ENCODE data around the gene NR0B2. TPM values are rescaled to one million over a fixed set of nuclear protein-coding genes. Genes with fewer than 3 reads are reported as not detected.
A peak's percentile ranks its signal among the peaks of the same experiment; 100 is the strongest.

NR0B2 gene
- polyA plus RNA-seq, 1 experiment = not detected

- Histone ChIP-seq H3K27me3 (ENCODE audit: control insufficient read depth, insufficient read depth, low read length) (no peaks in the 10 kb centered on the region), H3K4me3 (ENCODE audit: low read depth, low read length) (peak overlapping the region; percentile 86), H3K27ac (ENCODE audit: low read depth, low read length) (no peak overlapping the region), H3K9me3 (ENCODE audit: control insufficient read depth, insufficient read depth, low read length) (peaks cover 3% of the 10 kb centered on the region; the same call in 1 of the 2 replicates)
- TF ChIP-seq CTCF (IDR thresholded peaks at IDR 0.05; ENCODE audit: low read depth, low read length) = no peak
- no peak for DNase-seq (ENCODE audit: low read depth, low spot score)
- CTCF ChIA-PET = no interaction called here
- POLR2A ChIA-PET = no interaction called here
Measured at GRCh38 chr1:26922901-26923300, 9.1 kb upstream of the NR0B2 start.

GRCh38 chr1:26922431-26922729 lies 8.6 kb upstream of the NR0B2 start:
- Histone ChIP-seq H3K27ac (ENCODE audit: low read depth, low read length) (no peak overlapping the region), H3K4me3 (ENCODE audit: low read depth, low read length) (peak overlapping the region; percentile 86), H3K27me3 (ENCODE audit: control insufficient read depth, insufficient read depth, low read length) (no peaks in the 10 kb centered on the region), H3K9me3 (ENCODE audit: control insufficient read depth, insufficient read depth, low read length) (peaks cover 3% of the 10 kb centered on the region; the same call in 1 of the 2 replicates)
- POLR2A ChIA-PET = interaction anchor here (0.6 to 1.2 kb wide), 2 partner anchors 39 to 86 kb away, joined by 3 to 4 read pairs; no protein-coding TSS in a partner anchor
- CTCF ChIA-PET = no interaction called here
- DNase-seq (ENCODE audit: low read depth, low spot score) = no peak
- TF ChIP-seq CTCF (IDR thresholded peaks at IDR 0.05; ENCODE audit: low read depth, low read length) = no peak

GRCh38 chr1:26921540-26922430 lies 8.0 kb upstream of the NR0B2 start, which contains the start of gene NUDC:
NUDC (plus strand) TSS chr1:26921743; CDS start chr1:26921849, 106 bp downstream.
- ChIA-PET POLR2A (interaction anchor here (0.6 to 1.2 kb wide), 2 partner anchors 40 to 87 kb away, joined by 3 to 4 read pairs; no protein-coding TSS in a partner anchor), CTCF (no interaction called here)
- DNase-seq (ENCODE audit: low read depth, low spot score) = peak; percentile 90
- Histone ChIP-seq H3K27me3 (ENCODE audit: control insufficient read depth, insufficient read depth, low read length) (no peaks in the 10 kb centered on the region), H3K4me3 (ENCODE audit: low read depth, low read length) (peak within 1 kb of the TSS; percentile 86), H3K9me3 (ENCODE audit: control insufficient read depth, insufficient read depth, low read length) (peaks cover 3% of the 10 kb centered on the region; the same call in 1 of the 2 replicates), H3K27ac (ENCODE audit: low read depth, low read length) (peak within 1 kb of the TSS; percentile 61)
- TF ChIP-seq CTCF (IDR thresholded peaks at IDR 0.05; ENCODE audit: low read depth, low read length) = no peak

GRCh38 chr1:26921126-26921539 lies 7.4 kb upstream of the NR0B2 start:
- POLR2A ChIA-PET = interaction anchor here (1.2 kb wide), 1 partner anchor 41 kb away, joined by 4 read pairs; no protein-coding TSS in a partner anchor
- TF ChIP-seq CTCF (IDR thresholded peaks at IDR 0.05; ENCODE audit: low read depth, low read length) = no peak
- DNase-seq (ENCODE audit: low read depth, low spot score) = no peak
- peaks cover 3% of the 10 kb centered on the region; the same call in 1 of the 2 replicates for H3K9me3 ChIP-seq (ENCODE audit: control insufficient read depth, insufficient read depth, low read length)
- H3K27ac ChIP-seq (ENCODE audit: low read depth, low read length) = peak overlapping the region; percentile 31
- CTCF ChIA-PET = no interaction called here
- H3K4me3 ChIP-seq (ENCODE audit: low read depth, low read length) = peak overlapping the region; percentile 54
- no peaks in the 10 kb centered on the region for H3K27me3 ChIP-seq (ENCODE audit: control insufficient read depth, insufficient read depth, low read length)

GRCh38 chr1:26915204-26915842 lies 1.5 kb upstream of the NR0B2 start:
- Histone ChIP-seq H3K27ac (ENCODE audit: low read depth, low read length) (no peak overlapping the region), H3K27me3 (ENCODE audit: control insufficient read depth, insufficient read depth, low read length) (peaks cover 8% of the 10 kb centered on the region), H3K4me3 (ENCODE audit: low read depth, low read length) (no peak overlapping the region), H3K9me3 (ENCODE audit: control insufficient read depth, insufficient read depth, low read length) (no peaks in the 10 kb centered on the region)
- no peak for DNase-seq (ENCODE audit: low read depth, low spot score)
- ChIA-PET CTCF (no interaction called here), POLR2A (no interaction called here)
- no peak for TF ChIP-seq CTCF (IDR thresholded peaks at IDR 0.05; ENCODE audit: low read depth, low read length)

All from AG04450 (cell line).